ENCODE measurements around the gene RTN1. TPM values are rescaled to one million over a fixed set of nuclear protein-coding genes. Genes with fewer than 3 reads are reported as not detected.

The RTN1 gene
- total and polyA plus RNA-seq, 2 of the 8 experiments (the other 6 are each of a cell fraction or from before 2014, with no cell fraction given), result 2.8 to 4.9 TPM

- Histone ChIP-seq H2BK12ac (ENCODE audit: low read depth, low read length) (no peak overlapping the region), H3K27me3 (replicated peaks in 1 of 4; ENCODE audit: control insufficient read depth in 3 of 4, extremely low read depth in 1 of 4, insufficient read depth in 3 of 4, low read length in 3 of 4) (no peaks in the 10 kb centered on the region), H3K4me3 (ENCODE audit: extremely low read depth in 1 of 4, insufficient read depth in 2 of 4, low read depth in 3 of 4, low read length in 4 of 4) (no peak overlapping the region), H3K23me2 (ENCODE audit: low read depth, low read length) (no peaks in the 10 kb centered on the region), H4K20me1 (replicated peaks in 1 of 2; ENCODE audit: control insufficient read depth in 1 of 2, insufficient read depth in 2 of 2, low read length in 2 of 2) (no peaks in the 10 kb centered on the region), H4K91ac (replicated peaks; ENCODE audit: insufficient read length, low read length) (no peak overlapping the region), H3K23ac (ENCODE audit: insufficient read length) (no peak overlapping the region), H2BK120ac (replicated peaks; ENCODE audit: low read depth, low read length) (no peak overlapping the region), H3K4me2 (ENCODE audit: insufficient read depth in 1 of 2, low read depth in 2 of 2, low read length in 2 of 2) (no peak overlapping the region), H3K79me2 (ENCODE audit: control insufficient read depth in 1 of 2, insufficient read depth in 2 of 2, low read length in 2 of 2) (no peaks in the 10 kb centered on the region), H3K18ac (ENCODE audit: extremely low read depth, low read length) (no peak overlapping the region), H2BK20ac (ENCODE audit: low read length) (no peak overlapping the region), H4K5ac (ENCODE audit: insufficient read length, low read depth, low read length) (no peak overlapping the region), H2AK5ac (ENCODE audit: low read depth, low read length) (no peak overlapping the region), H3K56ac (replicated peaks; ENCODE audit: insufficient read length, low read depth, low read length) (no peak overlapping the region), H3K9me3 (ENCODE audit: insufficient read depth in 2 of 2, low read depth in 1 of 2, low read length in 1 of 2) (no peaks in the 10 kb centered on the region), H2AFZ (ENCODE audit: low read length) (no peak overlapping the region), H4K8ac (ENCODE audit: extremely low read depth, insufficient read depth, low read length) (no peak overlapping the region), H3K4me1 (replicated peaks in 1 of 4; ENCODE audit: control insufficient read depth in 3 of 4, insufficient read depth in 4 of 4, low read length in 3 of 4) (no peaks in the 10 kb centered on the region), H3K27ac (ENCODE audit: low read depth, low read length) (no peak overlapping the region), H3K14ac (ENCODE audit: insufficient read length) (no peak overlapping the region), H2BK15ac (ENCODE audit: low read length) (no peak overlapping the region), H3K9ac (replicated peaks in 1 of 4; ENCODE audit: extremely low read depth in 1 of 4, low read depth in 3 of 4, low read length in 3 of 4) (no peak overlapping the region), H3K79me1 (ENCODE audit: low read depth, low read length) (no peaks in the 10 kb centered on the region), H3K4ac (replicated peaks; ENCODE audit: insufficient read length, low read depth, low read length) (no peak overlapping the region), H3K36me3 (ENCODE audit: control insufficient read depth in 2 of 4, insufficient read depth in 4 of 4, low read length in 3 of 4) (no peaks in the 10 kb centered on the region), H2BK5ac (ENCODE audit: low read depth, low read length) (no peak overlapping the region)
- 56% methylated on average over 8 of the region's 8 CpGs; no CpG with 5 or more reads in 1 of the 2 experiments for WGBS, 2 experiments (ENCODE audit: extremely low coverage in 1 of 2, insufficient coverage in 1 of 2, insufficient read length in 1 of 2, insufficient replicate concordance in 2 of 2, low coverage in 1 of 2, low lambda C conversion rate in 2 of 2, missing lambda C conversion rate in 1 of 2)
- DNase-seq (ENCODE audit: low read depth in 1 of 2, low spot score in 2 of 2) (peak in 1 of 2 experiments; percentile 10), FAIRE-seq (peak; percentile 81)
- POLR2A ChIA-PET (ENCODE audit: partially characterized antibody), result interaction anchor here (1.0 kb wide), 1 partner anchor 21 kb away, joined by 3 read pairs; no protein-coding TSS in a partner anchor
- CTCF ChIA-PET (ENCODE audit: partially characterized antibody), result interaction anchor here (0.6 to 6.9 kb wide), 51 partner anchors 8 to 727 kb away, joined by 3 to 112 read pairs (median 4); partner anchors contain the start of genes CCDC175, LRRC9 and RTN1
- no peak for TF ChIP-seq USF2 (IDR thresholded peaks at IDR 0.05; ENCODE audit: low read length)
- TF ChIP-seq JUND (IDR thresholded peaks at IDR 0.05; ENCODE audit: low read length), result no peak
- no peak for TF ChIP-seq RBBP5 (IDR thresholded peaks at IDR 0.05; ENCODE audit: borderline replicate concordance, low read depth, low read length)
- TF ChIP-seq SRF (IDR thresholded peaks at IDR 0.05; ENCODE audit: low read depth, low read length), result no peak
- no peak for TF ChIP-seq EP300 (IDR thresholded peaks at IDR 0.05; ENCODE audit: borderline replicate concordance in 1 of 2, low read depth in 2 of 2, low read length in 2 of 2)
- no peak for TF ChIP-seq E2F6 (IDR thresholded peaks at IDR 0.05)
- no peak for TF ChIP-seq CBX8 (IDR thresholded peaks at IDR 0.05; ENCODE audit: borderline replicate concordance, low read depth, low read length)
- no peak for TF ChIP-seq MAFK (IDR thresholded peaks at IDR 0.05; ENCODE audit: low read depth, low read length)
- TF ChIP-seq MAX (IDR thresholded peaks at IDR 0.05), result no peak
Measured at GRCh38 chr14:59897757-59898383, 27.3 kb upstream of the RTN1 start.

Data from H1 (cell line).